Epithelial cell of alveolus of lung (primary cell): Measurements from ENCODE around the gene RPP38. TPM values are rescaled to one million over a fixed set of nuclear protein-coding genes. Genes with fewer than 3 reads are reported as not detected.

ENCODE experiments used
- total RNA-seq: library from RNA; depleted of rRNA; stranded (reverse); fragments of >200 nt; gene quantifications from 2 replicates; pipeline ENCODE4 v1.2.1, GENCODE V29; 2015

Gene RPP38
- total RNA-seq = 15.4 and 15.8 TPM in 2 replicates

GRCh38 chr10:15097011-15097812 is at the start of gene RPP38:
Gene RPP38 (plus strand): TSS chr10:15097355. CDS start chr10:15103315, 5,960 bp downstream.

GRCh38 chr10:15088428-15089261 is 8.5 kb upstream of the RPP38 start, which contains the start of gene ACBD7:
Gene ACBD7 (minus strand): TSS chr10:15088776. CDS start chr10:15088728, 48 bp downstream.

Other genes with a start within 250 kb of the RPP38 start
- 6.0 and 13.4 TPM in 2 replicates for gene SUV39H2, start 218.5 kb upstream of the RPP38 start, total RNA-seq
- 4.6 and 5.7 TPM in 2 replicates for gene DCLRE1C, start 143.3 kb upstream of the RPP38 start, total RNA-seq
- not detected in 2 replicates for gene MEIG1, start 138.0 kb upstream of the RPP38 start, total RNA-seq
- gene OLAH, start 53.4 kb upstream of the RPP38 start, total RNA-seq = 0.65 TPM in 1 of 2 replicates, not detected in the other
- gene ACBD7, start 8.6 kb upstream of the RPP38 start, total RNA-seq = 0.40 and 1.9 TPM in 2 replicates
- 14.4 and 19.1 TPM in 2 replicates for gene NMT2, start 71.3 kb downstream of the RPP38 start, total RNA-seq